ENCODE results near the gene FAM20B.
A peak's percentile ranks its signal among the peaks of the same experiment; 100 is the strongest.
"Not testable (repeated sequence)": the region's sequence is repeated elsewhere in the genome, so short reads cannot be mapped to it uniquely, and the experiment has no call there.

FAM20B gene

DNA sequence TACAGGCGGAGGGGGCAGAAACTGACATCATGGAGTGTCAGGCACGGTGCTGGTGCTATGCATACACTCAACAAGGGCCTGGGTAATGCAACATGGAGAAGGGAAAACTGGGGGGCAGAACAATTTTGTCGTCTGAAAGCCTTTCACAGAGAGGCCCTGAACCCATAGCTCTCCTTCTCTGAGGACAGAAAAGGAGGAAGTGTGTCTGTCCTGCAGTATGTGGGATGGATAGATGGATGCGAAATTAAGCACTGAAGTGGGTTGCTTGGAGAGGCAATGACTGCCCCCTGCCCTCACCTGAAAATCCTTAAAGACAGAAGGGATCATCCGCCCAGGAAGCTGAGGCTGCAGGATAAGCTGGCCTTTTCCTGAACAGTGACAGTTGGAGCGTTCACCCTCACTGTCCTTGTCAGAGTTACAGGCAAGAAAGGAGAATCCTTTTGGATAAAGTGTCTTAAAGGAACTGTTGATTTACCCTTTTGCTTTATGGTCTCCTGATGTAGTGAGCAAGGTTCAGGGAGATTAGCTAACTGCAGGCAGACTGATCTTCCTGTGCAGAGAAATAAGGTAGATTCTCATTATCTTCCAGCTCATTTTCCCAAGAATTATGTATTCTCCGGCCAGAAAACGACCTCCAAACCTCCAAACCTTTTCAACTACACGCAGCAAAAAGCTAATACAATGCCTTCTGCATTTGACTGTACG is 1.6 kb upstream of the FAM20B start:
- DNase-seq (ENCODE audit: low spot score), result no peak

GRCh38 chr1:179025975-179026812 is 500 bp downstream of the FAM20B start:
- DNase-seq (ENCODE audit: low spot score), result peak; percentile 68

DNA sequence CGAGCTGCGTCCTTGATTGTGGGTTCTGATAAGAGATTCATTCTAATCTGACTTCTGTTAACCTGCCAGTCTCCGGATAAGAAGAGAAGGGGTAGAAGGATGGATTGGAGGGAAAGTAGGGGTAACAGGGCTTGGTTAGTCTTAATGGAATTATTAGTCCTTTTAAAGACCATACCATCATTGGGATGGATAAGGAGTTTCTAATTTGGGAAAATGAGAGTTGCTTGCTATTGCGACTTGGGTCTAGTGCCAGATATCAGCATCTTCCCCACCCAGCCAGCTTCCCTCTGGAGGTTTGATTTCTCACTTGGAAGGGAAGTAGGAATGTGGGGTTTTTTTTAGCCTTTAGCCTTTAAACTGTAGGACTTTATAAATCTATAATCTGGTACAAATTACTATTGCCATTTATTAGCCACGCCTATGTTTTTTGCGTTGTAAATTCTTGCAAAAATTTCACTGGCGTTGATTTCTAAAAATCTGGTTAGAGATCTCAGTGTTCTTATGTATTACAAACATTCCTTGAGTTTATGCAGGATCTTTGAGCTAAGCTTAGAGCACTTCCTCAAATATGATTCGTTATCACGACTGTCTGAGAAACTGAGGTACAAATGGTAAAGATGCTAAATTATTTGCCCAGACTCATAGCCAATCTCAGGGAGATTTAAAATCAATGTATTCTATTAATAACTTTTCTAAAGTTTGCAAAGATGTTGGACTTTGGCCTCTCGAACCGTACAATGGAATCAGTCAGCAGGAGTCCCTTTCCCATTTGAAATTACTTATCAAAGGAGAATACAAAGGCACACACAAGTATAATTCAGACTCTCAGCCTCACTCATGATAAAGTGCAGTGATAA is 1.3 kb downstream of the FAM20B start:
- no peak for DNase-seq (ENCODE audit: low spot score)

GRCh38 chr1:179029321-179029759 is 3.6 kb downstream of the FAM20B start:
- no peak for DNase-seq (ENCODE audit: low spot score)

DNA sequence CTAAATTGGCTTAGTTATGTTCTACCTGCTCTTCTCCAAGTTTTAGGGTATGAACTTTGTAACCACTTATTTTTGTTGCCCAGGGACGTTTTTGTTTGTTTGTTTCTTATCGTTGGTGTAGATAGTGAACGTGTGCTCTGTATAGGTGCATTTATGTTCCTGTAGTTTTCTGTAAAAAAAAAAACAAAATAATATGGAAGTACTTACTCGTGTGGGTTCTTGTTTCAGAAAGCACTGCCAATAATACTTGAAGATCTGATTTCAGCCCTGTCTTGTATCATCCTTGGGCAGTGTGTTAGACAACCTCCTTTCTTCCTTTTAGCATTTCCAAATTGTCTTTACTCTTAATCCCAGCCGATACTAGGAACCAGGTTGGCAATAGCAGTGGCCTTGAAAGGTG is 4.4 kb downstream of the FAM20B start:
- DNase-seq (ENCODE audit: low spot score), result no peak

GRCh38 chr1:179030683-179031082 is 5.0 kb downstream of the FAM20B start:
- DNase-seq (ENCODE audit: low spot score), result no peak

- DNase-seq (ENCODE audit: low spot score), result no peak
Measured at GRCh38 chr1:179031284-179031683, 5.6 kb downstream of the FAM20B start.

- DNase-seq (ENCODE audit: low spot score), result no peak
Measured at GRCh38 chr1:179031855-179032513, 6.3 kb downstream of the FAM20B start.

- DNase-seq (ENCODE audit: low spot score), result no peak
Measured at GRCh38 chr1:179034720-179035119, 9.0 kb downstream of the FAM20B start.

DNA sequence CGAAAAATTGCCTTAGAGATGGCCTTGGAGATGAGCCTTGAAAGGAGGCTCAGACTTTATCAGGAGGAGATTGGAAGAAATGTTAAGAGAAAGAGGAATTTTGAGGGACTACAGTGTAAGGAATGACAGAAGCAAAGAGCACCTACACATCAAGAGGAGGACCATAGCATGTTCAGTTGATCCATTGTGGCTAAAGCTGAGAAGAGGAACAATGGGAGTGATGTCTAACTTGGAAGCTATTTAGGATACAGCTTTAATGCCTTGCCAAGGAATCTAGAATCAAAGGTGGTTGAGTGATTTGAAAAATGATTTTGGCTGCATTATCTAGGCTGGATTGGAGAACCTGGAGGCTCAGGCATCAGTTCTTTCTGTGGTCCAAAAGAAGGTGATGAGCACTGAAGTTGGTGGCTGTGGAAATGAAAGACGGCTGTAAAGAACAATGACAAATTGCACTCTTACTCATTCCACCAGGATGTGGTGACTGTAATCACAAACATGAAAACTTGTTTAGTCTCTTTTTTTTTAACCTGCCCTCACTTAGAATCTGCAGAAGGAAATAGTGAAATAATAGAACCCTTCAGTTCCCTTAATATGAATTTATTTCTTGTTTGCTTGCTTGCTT is 11.3 kb downstream of the FAM20B start:
- no peak for DNase-seq (ENCODE audit: low spot score)

DNA sequence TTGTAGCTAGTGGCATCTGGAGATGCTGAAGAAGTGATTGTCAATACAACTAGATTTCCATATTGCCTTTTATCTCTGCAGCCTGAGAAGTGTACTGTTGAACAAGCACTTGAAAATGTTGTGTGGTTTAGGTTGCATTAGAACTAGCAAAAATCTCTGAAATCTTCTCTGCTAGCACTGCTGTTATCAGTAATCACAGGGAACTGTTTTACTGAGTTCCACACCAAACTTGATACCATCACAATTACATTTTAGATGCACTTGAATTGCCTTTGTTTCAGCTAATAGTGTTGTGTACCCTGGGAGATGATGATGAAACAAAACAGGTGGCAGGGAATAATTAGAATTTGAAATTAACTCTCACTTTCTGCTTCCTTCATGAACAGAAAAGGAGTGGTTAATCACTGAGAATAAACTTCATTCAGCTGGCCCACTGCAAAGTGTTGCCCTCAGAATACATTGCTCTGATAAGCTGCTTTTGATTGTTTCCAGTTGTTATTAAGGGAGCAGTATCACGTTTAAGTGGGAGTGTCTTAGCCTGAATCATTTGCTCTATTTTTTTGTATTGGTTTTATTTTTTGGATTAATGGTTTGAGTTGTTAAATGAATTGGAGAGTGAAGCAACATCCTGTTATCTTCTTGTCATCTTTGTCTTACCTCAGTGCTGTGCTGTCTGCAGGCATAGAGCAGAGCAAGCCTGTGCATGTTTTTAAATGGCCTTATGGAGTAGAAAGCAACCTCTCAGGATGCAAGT is 13.0 kb downstream of the FAM20B start:
- DNase-seq (ENCODE audit: low spot score), result no peak

DNA sequence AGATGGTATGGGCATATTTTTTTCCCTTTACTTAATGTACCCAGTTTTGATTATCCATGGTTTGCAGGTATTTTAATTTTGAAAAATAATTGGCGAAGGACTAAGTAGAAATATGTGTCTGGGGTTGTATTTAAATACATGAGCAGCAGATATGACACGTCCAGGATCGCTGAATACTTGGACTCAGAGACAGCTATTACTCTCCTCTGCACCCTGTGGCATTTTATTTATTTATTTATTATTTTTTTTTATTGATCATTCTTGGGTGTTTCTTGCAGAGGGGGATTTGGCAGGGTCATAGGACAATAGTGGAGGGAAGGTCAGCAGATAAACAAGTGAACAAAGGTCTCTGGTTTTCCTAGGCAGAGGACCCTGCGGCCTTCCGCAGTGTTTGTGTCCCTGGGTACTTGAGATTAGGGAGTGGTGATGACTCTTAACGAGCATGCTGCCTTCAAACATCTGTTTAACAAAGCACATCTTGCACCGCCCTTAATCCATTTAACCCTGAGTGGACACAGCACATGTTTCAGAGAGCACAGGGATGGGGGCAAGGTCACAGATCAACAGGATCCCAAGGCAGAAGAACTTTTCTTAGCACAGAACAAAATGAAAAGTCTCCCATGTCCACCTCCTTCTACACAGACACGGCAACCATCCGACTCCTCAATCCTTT is 13.9 kb downstream of the FAM20B start:
- DNase-seq (ENCODE audit: low spot score), result not testable (repeated sequence)

GRCh38 chr1:179040175-179040551 is 14.5 kb downstream of the FAM20B start:
- not testable (repeated sequence) for DNase-seq (ENCODE audit: low spot score)

DNA sequence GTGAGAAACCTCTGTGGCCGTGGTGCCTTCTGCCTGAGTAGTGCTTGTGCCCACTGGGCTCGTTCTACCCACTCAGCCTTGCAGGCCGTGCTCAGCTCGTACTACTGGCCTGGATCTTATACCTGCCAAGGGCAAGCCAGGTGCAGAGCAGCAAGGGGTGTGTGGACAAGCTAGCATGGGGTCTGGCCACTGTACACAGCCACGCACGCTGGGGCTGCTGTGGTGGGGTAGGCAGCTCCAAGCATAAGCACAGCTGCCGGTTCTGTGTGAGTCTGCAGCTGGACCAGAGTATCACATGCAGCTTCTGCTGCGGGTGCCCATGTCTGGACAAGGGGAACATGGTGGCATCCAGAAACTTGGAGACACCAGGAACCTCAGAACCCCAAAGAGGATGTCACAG is 16.4 kb downstream of the FAM20B start:
- no peak for DNase-seq (ENCODE audit: low spot score)

DNA sequence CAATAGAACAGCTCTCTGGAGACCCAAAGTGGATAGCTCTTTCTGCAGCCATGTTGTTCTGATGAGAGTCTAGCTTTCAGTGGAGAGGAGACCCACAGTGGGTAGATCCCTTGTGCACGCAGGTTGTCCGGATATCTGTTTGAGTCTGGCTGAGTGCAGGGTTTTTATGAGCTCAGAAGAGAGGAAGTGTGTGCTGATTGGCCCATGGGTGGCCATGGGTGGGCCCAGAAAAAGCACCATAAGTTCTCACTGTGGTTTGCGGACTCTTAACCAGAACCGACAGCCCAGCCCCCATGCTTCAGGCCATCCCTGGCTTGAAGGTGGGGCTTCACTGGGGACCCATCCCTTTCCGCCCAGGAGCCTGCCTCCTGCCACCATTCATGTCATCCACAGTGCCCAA is 17.0 kb downstream of the FAM20B start:
- no peak for DNase-seq (ENCODE audit: low spot score)

- no peak for DNase-seq (ENCODE audit: low spot score)
Measured at GRCh38 chr1:179043266-179043665, 17.6 kb downstream of the FAM20B start.

DNA sequence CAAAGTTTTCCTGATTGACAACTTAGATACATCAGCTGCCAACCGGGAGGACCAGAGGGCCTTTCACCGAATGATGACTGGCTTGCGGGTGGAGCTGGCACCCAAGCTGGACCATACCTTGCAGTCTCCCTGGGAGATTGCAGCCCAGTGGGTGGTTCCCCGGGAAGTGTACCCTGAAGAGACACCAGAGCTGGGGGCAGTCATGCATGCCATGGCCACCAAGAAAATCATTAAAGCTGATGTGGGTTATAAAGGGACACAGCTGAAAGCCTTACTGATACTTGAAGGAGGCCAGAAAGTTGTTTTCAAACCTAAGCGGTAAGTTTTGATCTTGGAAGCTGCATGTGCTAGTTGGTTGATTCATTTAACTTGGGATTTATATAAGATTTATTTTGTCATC is 18.2 kb downstream of the FAM20B start:
- DNase-seq (ENCODE audit: low spot score), result no peak

GRCh38 chr1:179046808-179047635 is 21.3 kb downstream of the FAM20B start:
- no peak for DNase-seq (ENCODE audit: low spot score)

DNA sequence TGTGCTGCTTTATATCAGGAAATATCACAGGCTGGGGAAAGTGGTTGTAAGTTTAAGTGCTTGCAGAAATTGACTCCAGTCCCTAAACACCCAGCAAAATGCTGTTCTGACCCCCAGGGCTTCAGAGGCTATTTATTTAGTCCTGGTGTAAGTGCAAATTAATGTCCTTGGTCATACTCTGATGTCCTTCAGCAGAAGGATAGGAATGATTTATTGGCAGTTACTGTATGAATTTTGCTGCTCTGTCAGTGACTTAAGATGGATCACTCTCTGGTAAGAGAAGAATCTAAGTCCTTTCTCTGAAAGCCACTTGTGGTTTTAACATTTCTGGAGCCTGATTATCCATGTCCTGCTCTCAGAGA is 21.9 kb downstream of the FAM20B start:
- no peak for DNase-seq (ENCODE audit: low spot score)
